Type B pancreatic cell (in vitro differentiated cells): ENCODE measurements around the gene FAM78A. TPM values are rescaled to one million over a fixed set of nuclear protein-coding genes. Genes with fewer than 3 reads are reported as not detected.
"Not testable (repeated sequence)": the region's sequence is repeated elsewhere in the genome, so short reads cannot be mapped to it uniquely, and the experiment has no call there.

Source experiments
- DNase-seq: peaks from one replicate; pipeline ENCODE4 v3.0.0; 2021; ENCODE audit warnings: mixed read lengths; ENCODE audit not compliant: unreplicated experiment; ENCODE audit errors: extremely low spot score
- H3K27ac Mint-ChIP-seq: 2 replicates; pipeline ENCODE4 v1.8.0; 2021; ENCODE audit warnings: mild to moderate bottlenecking, mixed read lengths
- H3K27me3 Mint-ChIP-seq: 2 replicates; pipeline ENCODE4 v1.8.0; 2021; ENCODE audit warnings: mixed read lengths
- H3K36me3 Mint-ChIP-seq: 2 replicates; pipeline ENCODE4 v1.8.0; 2021; ENCODE audit warnings: mixed read lengths
- H3K4me1 Mint-ChIP-seq: one replicate; pipeline ENCODE4 v1.8.0; 2021; ENCODE audit warnings: mixed read lengths; ENCODE audit not compliant: unreplicated experiment
- H3K4me3 Mint-ChIP-seq: 2 replicates; pipeline ENCODE4 v1.8.0; 2021; ENCODE audit warnings: mild to moderate bottlenecking, mixed read lengths
- H3K9me3 Mint-ChIP-seq: 2 replicates; pipeline ENCODE4 v1.8.0; 2021; ENCODE audit warnings: mixed read lengths
- total RNA-seq: library from RNA; stranded (reverse); gene quantifications from 2 replicates; pipeline ENCODE4 v1.2.1, GENCODE V29; 2021; ENCODE audit warnings: low replicate concordance
- TF ChIP-seq, protein P1 (sequence below): fragments of 200-600 bp; sonication (generic); conservative IDR thresholded peaks from 2 replicates; pipeline ENCODE4 v1.5.0; 2021; ENCODE audit warnings: antibody characterized with exemption, mild to moderate bottlenecking

FAM78A gene
- total RNA-seq, 1 donor from 2014 or later = 1.9 TPM

GRCh38 chr9:131266266-131267229 lies 9.8 kb downstream of the FAM78A start:
- H3K4me3 Mint-ChIP-seq = no peak overlapping the region
- no peaks in the 10 kb centered on the region for H3K36me3 Mint-ChIP-seq
- peaks cover 4% of the 10 kb centered on the region for H3K4me1 Mint-ChIP-seq
- H3K27ac Mint-ChIP-seq = peak overlapping the region; percentile 55
- no peaks in the 10 kb centered on the region for H3K9me3 Mint-ChIP-seq
- no peaks in the 10 kb centered on the region for H3K27me3 Mint-ChIP-seq
- TF ChIP-seq, protein P1, sequence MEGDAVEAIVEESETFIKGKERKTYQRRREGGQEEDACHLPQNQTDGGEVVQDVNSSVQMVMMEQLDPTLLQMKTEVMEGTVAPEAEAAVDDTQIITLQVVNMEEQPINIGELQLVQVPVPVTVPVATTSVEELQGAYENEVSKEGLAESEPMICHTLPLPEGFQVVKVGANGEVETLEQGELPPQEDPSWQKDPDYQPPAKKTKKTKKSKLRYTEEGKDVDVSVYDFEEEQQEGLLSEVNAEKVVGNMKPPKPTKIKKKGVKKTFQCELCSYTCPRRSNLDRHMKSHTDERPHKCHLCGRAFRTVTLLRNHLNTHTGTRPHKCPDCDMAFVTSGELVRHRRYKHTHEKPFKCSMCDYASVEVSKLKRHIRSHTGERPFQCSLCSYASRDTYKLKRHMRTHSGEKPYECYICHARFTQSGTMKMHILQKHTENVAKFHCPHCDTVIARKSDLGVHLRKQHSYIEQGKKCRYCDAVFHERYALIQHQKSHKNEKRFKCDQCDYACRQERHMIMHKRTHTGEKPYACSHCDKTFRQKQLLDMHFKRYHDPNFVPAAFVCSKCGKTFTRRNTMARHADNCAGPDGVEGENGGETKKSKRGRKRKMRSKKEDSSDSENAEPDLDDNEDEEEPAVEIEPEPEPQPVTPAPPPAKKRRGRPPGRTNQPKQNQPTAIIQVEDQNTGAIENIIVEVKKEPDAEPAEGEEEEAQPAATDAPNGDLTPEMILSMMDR = no peak
- DNase-seq = no peak

DNA sequence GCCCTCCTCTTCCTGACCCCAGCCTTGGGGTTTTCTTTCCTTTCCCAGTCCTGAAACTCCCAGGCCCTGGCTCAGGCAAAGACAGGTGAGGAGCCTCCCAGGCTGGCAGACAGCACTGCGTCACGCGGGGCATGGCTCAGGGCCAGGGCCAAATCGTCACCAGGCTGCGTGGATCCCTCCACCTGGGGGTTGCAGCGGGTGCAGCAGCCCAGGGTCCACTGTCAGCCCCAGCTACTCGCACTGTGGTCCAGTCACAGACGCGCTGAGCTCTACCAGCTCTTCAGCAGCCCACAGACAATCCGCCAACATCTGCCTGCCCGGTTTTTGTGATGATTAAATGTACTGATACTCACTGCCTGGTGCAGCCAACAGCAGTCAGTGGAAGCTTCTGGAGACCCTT lies 12.1 kb downstream of the FAM78A start:
- no peaks in the 10 kb centered on the region for H3K27me3 Mint-ChIP-seq
- TF ChIP-seq, protein P1 = no peak
- H3K4me1 Mint-ChIP-seq = peaks cover 7% of the 10 kb centered on the region
- no peak overlapping the region for H3K4me3 Mint-ChIP-seq
- DNase-seq = no peak
- no peaks in the 10 kb centered on the region for H3K9me3 Mint-ChIP-seq
- H3K36me3 Mint-ChIP-seq = no peaks in the 10 kb centered on the region
- no peak overlapping the region for H3K27ac Mint-ChIP-seq

- H3K4me3 Mint-ChIP-seq = no peak overlapping the region
- H3K27ac Mint-ChIP-seq = no peak overlapping the region
- no peaks in the 10 kb centered on the region for H3K36me3 Mint-ChIP-seq
- TF ChIP-seq, protein P1 = no peak
- H3K9me3 Mint-ChIP-seq = no peaks in the 10 kb centered on the region
- no peaks in the 10 kb centered on the region for H3K27me3 Mint-ChIP-seq
- peaks cover 3% of the 10 kb centered on the region for H3K4me1 Mint-ChIP-seq
- DNase-seq = no peak
These were observed 12.6 kb downstream of the FAM78A start for GRCh38 chr9:131263701-131264100.

DNA sequence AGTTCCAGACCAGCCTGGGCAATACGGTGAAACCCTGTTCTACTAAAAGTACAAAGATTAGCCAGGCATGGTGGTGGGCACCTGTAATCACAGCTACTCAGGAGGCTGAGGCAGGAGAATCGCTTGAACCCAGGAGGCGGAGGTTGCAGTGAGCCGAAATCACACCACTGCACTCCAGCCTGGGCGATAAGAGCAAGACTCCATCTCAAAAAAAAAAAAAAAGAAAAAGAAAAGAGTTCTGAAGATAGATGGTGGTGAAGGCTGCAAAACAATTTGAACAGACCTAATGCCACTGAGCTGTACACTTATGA lies 13.3 kb downstream of the FAM78A start:
- not testable (repeated sequence) for H3K27me3 Mint-ChIP-seq, H3K36me3 Mint-ChIP-seq, DNase-seq, H3K4me1 Mint-ChIP-seq, H3K9me3 Mint-ChIP-seq, H3K4me3 Mint-ChIP-seq, H3K27ac Mint-ChIP-seq

- no peaks in the 10 kb centered on the region for H3K9me3 Mint-ChIP-seq
- no peak for DNase-seq
- no peak overlapping the region for H3K4me3 Mint-ChIP-seq
- H3K4me1 Mint-ChIP-seq = peaks cover 3% of the 10 kb centered on the region
- no peaks in the 10 kb centered on the region for H3K27me3 Mint-ChIP-seq
- H3K36me3 Mint-ChIP-seq = no peaks in the 10 kb centered on the region
- H3K27ac Mint-ChIP-seq = no peak overlapping the region
- TF ChIP-seq, protein P1 = no peak
These were observed 13.8 kb downstream of the FAM78A start for GRCh38 chr9:131262327-131263032.

GRCh38 chr9:131260751-131261452 lies 15.4 kb downstream of the FAM78A start:
- H3K9me3 Mint-ChIP-seq = no peaks in the 10 kb centered on the region
- H3K27ac Mint-ChIP-seq = no peak overlapping the region
- H3K27me3 Mint-ChIP-seq = no peaks in the 10 kb centered on the region
- H3K36me3 Mint-ChIP-seq = no peaks in the 10 kb centered on the region
- DNase-seq = no peak
- H3K4me3 Mint-ChIP-seq = no peak overlapping the region
- TF ChIP-seq, protein P1 = no peak
- peaks cover 3% of the 10 kb centered on the region for H3K4me1 Mint-ChIP-seq
